K562 (cell line): ENCODE results near the gene TMEM154. TPM values are rescaled to one million over a fixed set of nuclear protein-coding genes. Genes with fewer than 3 reads are reported as not detected.

Source experiments
- ARID3B ChIP-seq: fragments of 250-450 bp; sonication (Bioruptor Pico); IDR thresholded peaks from 2 replicates; pipeline ENCODE4 v1.4.0; 2020; ENCODE audit warnings: borderline replicate concordance
- BMI1 ChIP-seq: fragments of 150-350 bp; IDR thresholded peaks from 2 replicates; pipeline ENCODE4 v1.6.1; 2014; ENCODE audit warnings: low read length
- CBFB ChIP-seq: sonication (generic); formaldehyde crosslinking; IDR thresholded peaks from 2 replicates; pipeline ENCODE4 v1.4.0; 2020; ENCODE audit warnings: mild to moderate bottlenecking, missing genetic modification reagents
- CREB1 ChIP-seq, 2 experiments: sonication (generic) in 1 of 2; formaldehyde crosslinking in 1 of 2; IDR thresholded peaks; 2 replicates each; pipeline versions ENCODE4 v1.6.1 to v1.8.0; 2012 to 2022; ENCODE audit warnings: inconsistent platforms in 1 of 2, mild to moderate bottlenecking in 1 of 2, missing genetic modification reagents in 1 of 2, moderate library complexity in 1 of 2
- GATAD2A ChIP-seq: fragments of 450-650 bp; IDR thresholded peaks from 2 replicates; pipeline ENCODE4 v1.6.1; 2017
- KAT2B ChIP-seq: IDR thresholded peaks from one replicate; pipeline ENCODE4 v1.6.1; 2012; ENCODE audit warnings: low read depth, mild to moderate bottlenecking, control low read depth, inconsistent platforms, low read length, moderate library complexity
- MED1 ChIP-seq: sonication (generic); formaldehyde crosslinking; IDR thresholded peaks from 2 replicates; pipeline ENCODE4 v1.8.1; 2023; ENCODE audit warnings: missing genetic modification reagents, borderline replicate concordance
- NCOA2 ChIP-seq, 2 experiments: fragments of 450-650 bp; IDR thresholded peaks; 2 replicates each; pipeline ENCODE4 v1.6.1; 2018; ENCODE audit warnings: mild to moderate bottlenecking in 2 of 2, moderate library complexity in 1 of 2; ENCODE audit not compliant: partially characterized antibody in 2 of 2
- POLR2G ChIP-seq: fragments of 200-400 bp; formaldehyde crosslinking; IDR thresholded peaks from 2 replicates; pipeline ENCODE4 v1.6.1; 2017; ENCODE audit warnings: low read depth, mild to moderate bottlenecking, antibody characterized with exemption, low read length, moderate library complexity
- RERE ChIP-seq: sonication (generic); formaldehyde crosslinking; IDR thresholded peaks from 2 replicates; pipeline ENCODE4 v1.8.0; 2023; ENCODE audit warnings: missing genetic modification reagents, mild to moderate bottlenecking, borderline replicate concordance
- TBP ChIP-seq: optimal IDR thresholded peaks from 2 replicates; pipeline ENCODE3; 2011; ENCODE audit warnings: low read depth, low read length, improper control_type of control experiment
- ZFP30 ChIP-seq: fragments of 250-450 bp; sonication (Bioruptor Pico); IDR thresholded peaks from 2 replicates; pipeline ENCODE4 v1.8.0; 2022; ENCODE audit warnings: moderate library complexity, mild to moderate bottlenecking, inconsistent platforms, borderline replicate concordance
- ZNF3 ChIP-seq: fragments of 250-450 bp; sonication (Bioruptor Pico); IDR thresholded peaks from 2 replicates; pipeline ENCODE4 v1.5.0; 2021; ENCODE audit warnings: mild to moderate bottlenecking, moderate library complexity
- polyA plus RNA-seq, 8 experiments: library from polyadenylated mRNA; depleted of rRNA in 4 of 8; stranded (reverse) in 5 of 8; unstranded in 3 of 8; fragments of >200 nt; fragmentation: Nextera tagmentation in 2 of 8; fragmentation: Illumina TruSeq in 1 of 8; extraction: Ambion mirVana in 2 of 8; extraction: Trizol in 1 of 8; gene quantifications; 2 replicates each; pipeline versions ENCODE4 v1.2.1 to v1.2.3, GENCODE V29; 2011 to 2014; ENCODE audit warnings: inconsistent platforms in 1 of 8, missing spikeins in 1 of 8
- total RNA-seq, 7 experiments: library from RNA; depleted of rRNA in 6 of 7; stranded (reverse); fragments of >200 nt in 6 of 7; fragmentation: Illumina TruSeq in 2 of 7; extraction: Trizol in 2 of 7; gene quantifications; 2 replicates each; pipeline versions ENCODE4 v1.2.1 to v1.2.3, GENCODE V29; 2011 to 2021; ENCODE audit warnings: low replicate concordance in 1 of 7

TMEM154 gene
- total and polyA plus RNA-seq, 9 of the 15 experiments (the other 6 are each of a cell fraction or from before 2014, with no cell fraction given) = 0.13 to 1.8 (median 0.58) TPM

GRCh38 chr4:152572417-152573086, 107.2 kb downstream of the TMEM154 start (continued):
- no peak for TF ChIP-seq ZNF3 (CRISPR knock-in tag)
- TF ChIP-seq GATAD2A = no peak
- TF ChIP-seq ZFP30 = no peak
- no peak for TF ChIP-seq MED1 (CRISPR knock-in tag)
- TF ChIP-seq CBFB = no peak
- TF ChIP-seq BMI1 = peak; percentile 54; the same call in 1 of the 2 replicates
- TF ChIP-seq NCOA2 (IDR thresholded peaks at IDR 0.05; ENCODE audit: partially characterized antibody in 2 of 2) = no peak
- no peak for TF ChIP-seq RERE (CRISPR knock-in tag)
- TF ChIP-seq CREB1 (IDR thresholded peaks at IDR 0.05) = no peak
- no peak for TF ChIP-seq CREB1 (CRISPR knock-in tag; IDR thresholded peaks at IDR 0.05)
- no peak for TF ChIP-seq KAT2B
- TF ChIP-seq ARID3B (CRISPR knock-in tag) = no peak
- TF ChIP-seq POLR2G = no peak
- TF ChIP-seq TBP = no peak
